AG04450 (cell line): Measurements from ENCODE around the gene SERPINA10. TPM values are rescaled to one million over a fixed set of nuclear protein-coding genes. Genes with fewer than 3 reads are reported as not detected.

Source experiments
- CTCF ChIA-PET: fragments of 300-600, 350-600 bp; formaldehyde crosslinking; extraction: SDS; loops from one replicate; lab custom pipeline; 2022; ENCODE audit warnings: antibody characterized with exemption, inconsistent platforms; lab: Charles Lee
- POLR2A ChIA-PET: fragments of 350-600 bp; formaldehyde crosslinking; extraction: SDS; loops from one replicate; lab custom pipeline; 2021; ENCODE audit warnings: antibody characterized with exemption, inconsistent platforms; lab: Yijun Ruan, JAX
- DNase-seq: peaks from one replicate; pipeline ENCODE4 v3.0.0-alpha.2; 2011; ENCODE audit warnings: low read depth, low spot score
- H3K27ac ChIP-seq: one replicate; pipeline ENCODE4 v1.5.1; 2012; ENCODE audit warnings: low read depth, low read length, control low read depth
- H3K27me3 ChIP-seq: one replicate; pipeline ENCODE4 v1.6.0; 2012; ENCODE audit warnings: low read length; ENCODE audit not compliant: control insufficient read depth, insufficient read depth
- H3K4me3 ChIP-seq: 2 replicates; pipeline ENCODE4 v1.5.1; 2011; ENCODE audit warnings: mild to moderate bottlenecking, low read depth, low read length, control low read depth
- H3K9me3 ChIP-seq: 2 replicates; pipeline ENCODE4 v1.5.1; 2012; ENCODE audit warnings: low read length; ENCODE audit not compliant: control insufficient read depth, insufficient read depth
- CTCF ChIP-seq: IDR thresholded peaks from 2 replicates; pipeline ENCODE4 v1.5.1; 2011; ENCODE audit warnings: low read depth, low read length, control low read depth, inconsistent platforms
- polyA plus RNA-seq: library from polyadenylated mRNA; depleted of rRNA; stranded (reverse); fragments of >200 nt; gene quantifications from 2 replicates; pipeline ENCODE4 v1.2.3, GENCODE V29; 2011

The SERPINA10 gene
- polyA plus RNA-seq, 1 experiment, result not detected

- TF ChIP-seq CTCF, result no peak
- ChIA-PET CTCF (no interaction called here), POLR2A (no interaction called here)
- no peak for DNase-seq
- H3K27ac ChIP-seq, result no peak overlapping the region
- no peaks in the 10 kb centered on the region for H3K27me3 ChIP-seq
- H3K4me3 ChIP-seq, result no peak overlapping the region
- no peaks in the 10 kb centered on the region for H3K9me3 ChIP-seq
These were observed 23.6 kb upstream of the SERPINA10 start for GRCh38 chr14:94316692-94317091.

GRCh38 chr14:94314890-94315289 is 21.8 kb upstream of the SERPINA10 start:
- H3K27me3 ChIP-seq, result no peaks in the 10 kb centered on the region
- no peak overlapping the region for H3K4me3 ChIP-seq
- ChIA-PET POLR2A (no interaction called here), CTCF (no interaction called here)
- TF ChIP-seq CTCF, result no peak
- no peak overlapping the region for H3K27ac ChIP-seq
- H3K9me3 ChIP-seq, result peaks cover 3% of the 10 kb centered on the region; the same call in 1 of the 2 replicates
- no peak for DNase-seq

- Histone ChIP-seq H3K27me3 (no peaks in the 10 kb centered on the region), H3K4me3 (no peak overlapping the region), H3K9me3 (peaks cover 3% of the 10 kb centered on the region; the same call in 1 of the 2 replicates), H3K27ac (no peak overlapping the region)
- TF ChIP-seq CTCF, result no peak
- CTCF ChIA-PET, result no interaction called here
- no peak for DNase-seq
- POLR2A ChIA-PET, result no interaction called here
These were observed 21.1 kb upstream of the SERPINA10 start for GRCh38 chr14:94313991-94314655.

- peaks cover 3% of the 10 kb centered on the region; the same call in 1 of the 2 replicates for H3K9me3 ChIP-seq
- DNase-seq, result no peak
- peaks cover 2% of the 10 kb centered on the region for H3K27me3 ChIP-seq
- ChIA-PET CTCF (no interaction called here), POLR2A (no interaction called here)
- no peak overlapping the region for H3K4me3 ChIP-seq
- no peak for TF ChIP-seq CTCF
- no peak overlapping the region for H3K27ac ChIP-seq
These were observed 19.6 kb upstream of the SERPINA10 start for GRCh38 chr14:94312481-94313246.

GRCh38 chr14:94310248-94310647 is 17.2 kb upstream of the SERPINA10 start:
- Histone ChIP-seq H3K9me3 (peaks cover 3% of the 10 kb centered on the region; the same call in 1 of the 2 replicates), H3K4me3 (no peak overlapping the region), H3K27ac (no peak overlapping the region), H3K27me3 (peaks cover 2% of the 10 kb centered on the region)
- no peak for DNase-seq
- no peak for TF ChIP-seq CTCF
- ChIA-PET CTCF (no interaction called here), POLR2A (no interaction called here)
